Retinal pigment epithelial cell (primary cell): ENCODE measurements around the gene OR2T35.
"Not testable (repeated sequence)": the region's sequence is repeated elsewhere in the genome, so short reads cannot be mapped to it uniquely, and the experiment has no call there.

Experiments used
- DNase-seq: peaks from one replicate; pipeline ENCODE4 v3.0.0-alpha.2; 2010; ENCODE audit warnings: low read depth
- H3K4me3 ChIP-seq: 2 replicates; pipeline ENCODE4 v1.5.1; 2011; ENCODE audit warnings: mild to moderate bottlenecking, low read length, control low read depth, moderate library complexity
- TF ChIP-seq, protein P1 (sequence below): conservative IDR thresholded peaks from 2 replicates; pipeline ENCODE4 v1.5.1; 2011; ENCODE audit warnings: low read depth, low read length, control low read depth, inconsistent platforms

Gene OR2T35

DNA sequence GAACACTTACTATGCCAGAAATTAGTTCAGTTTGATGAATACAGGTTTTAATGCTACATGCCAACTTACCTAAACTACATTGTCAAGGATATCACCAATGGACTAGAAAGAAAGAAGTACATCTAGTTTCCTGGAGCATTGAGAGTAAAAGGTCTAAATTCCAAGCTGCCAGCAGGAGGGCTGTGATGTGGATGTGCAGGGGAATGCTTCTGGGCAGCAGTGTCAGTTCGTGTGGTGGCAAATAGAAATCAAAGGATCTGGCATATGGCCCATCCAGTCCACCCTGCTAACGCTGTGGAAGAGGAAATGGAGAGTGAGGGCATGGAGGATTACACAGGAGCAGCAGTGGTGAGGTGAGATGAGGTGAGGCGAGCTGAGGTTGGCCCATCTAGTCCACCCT lies at the start of gene OR2T35:
OR2T35 (minus strand) TSS at position 101 of the 400 bp plus-strand sequence. CDS start 6,020 bp downstream, outside the sequence.
- H3K4me3 ChIP-seq, DNase-seq: not testable (repeated sequence)

DNA sequence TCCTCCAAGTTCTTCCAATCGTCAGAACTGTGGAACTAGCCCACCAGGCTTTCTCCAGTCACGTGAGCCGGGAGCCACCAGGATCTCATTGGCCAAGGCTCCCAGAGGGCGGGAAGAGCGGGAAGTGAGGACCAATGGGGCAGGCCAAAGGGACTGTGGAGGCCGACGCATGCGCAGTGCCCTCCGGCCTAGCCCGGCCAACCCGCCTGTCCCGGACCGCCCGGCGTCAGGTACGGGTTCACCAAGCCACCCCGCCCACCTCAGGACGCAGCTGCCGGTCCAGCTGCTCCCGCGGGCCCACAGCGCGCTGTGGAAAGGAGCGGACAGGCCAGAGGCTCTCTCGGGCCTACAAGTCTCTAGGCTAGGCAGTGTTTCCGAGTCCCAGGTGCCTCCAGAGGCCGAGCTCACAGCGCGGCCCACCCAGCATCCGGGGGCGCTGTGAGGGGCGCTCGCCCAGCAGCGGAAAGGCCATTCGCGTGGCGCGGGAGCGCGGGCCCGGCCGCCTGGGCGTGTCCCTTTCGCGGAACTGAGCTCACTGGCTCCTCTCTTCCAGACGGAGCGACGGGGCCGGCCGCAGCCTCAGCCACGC lies 46.6 kb upstream of the OR2T35 start:
- no peak for DNase-seq
- TF ChIP-seq, protein P1, sequence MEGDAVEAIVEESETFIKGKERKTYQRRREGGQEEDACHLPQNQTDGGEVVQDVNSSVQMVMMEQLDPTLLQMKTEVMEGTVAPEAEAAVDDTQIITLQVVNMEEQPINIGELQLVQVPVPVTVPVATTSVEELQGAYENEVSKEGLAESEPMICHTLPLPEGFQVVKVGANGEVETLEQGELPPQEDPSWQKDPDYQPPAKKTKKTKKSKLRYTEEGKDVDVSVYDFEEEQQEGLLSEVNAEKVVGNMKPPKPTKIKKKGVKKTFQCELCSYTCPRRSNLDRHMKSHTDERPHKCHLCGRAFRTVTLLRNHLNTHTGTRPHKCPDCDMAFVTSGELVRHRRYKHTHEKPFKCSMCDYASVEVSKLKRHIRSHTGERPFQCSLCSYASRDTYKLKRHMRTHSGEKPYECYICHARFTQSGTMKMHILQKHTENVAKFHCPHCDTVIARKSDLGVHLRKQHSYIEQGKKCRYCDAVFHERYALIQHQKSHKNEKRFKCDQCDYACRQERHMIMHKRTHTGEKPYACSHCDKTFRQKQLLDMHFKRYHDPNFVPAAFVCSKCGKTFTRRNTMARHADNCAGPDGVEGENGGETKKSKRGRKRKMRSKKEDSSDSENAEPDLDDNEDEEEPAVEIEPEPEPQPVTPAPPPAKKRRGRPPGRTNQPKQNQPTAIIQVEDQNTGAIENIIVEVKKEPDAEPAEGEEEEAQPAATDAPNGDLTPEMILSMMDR, result no peak
- no peak overlapping the region for H3K4me3 ChIP-seq

DNA sequence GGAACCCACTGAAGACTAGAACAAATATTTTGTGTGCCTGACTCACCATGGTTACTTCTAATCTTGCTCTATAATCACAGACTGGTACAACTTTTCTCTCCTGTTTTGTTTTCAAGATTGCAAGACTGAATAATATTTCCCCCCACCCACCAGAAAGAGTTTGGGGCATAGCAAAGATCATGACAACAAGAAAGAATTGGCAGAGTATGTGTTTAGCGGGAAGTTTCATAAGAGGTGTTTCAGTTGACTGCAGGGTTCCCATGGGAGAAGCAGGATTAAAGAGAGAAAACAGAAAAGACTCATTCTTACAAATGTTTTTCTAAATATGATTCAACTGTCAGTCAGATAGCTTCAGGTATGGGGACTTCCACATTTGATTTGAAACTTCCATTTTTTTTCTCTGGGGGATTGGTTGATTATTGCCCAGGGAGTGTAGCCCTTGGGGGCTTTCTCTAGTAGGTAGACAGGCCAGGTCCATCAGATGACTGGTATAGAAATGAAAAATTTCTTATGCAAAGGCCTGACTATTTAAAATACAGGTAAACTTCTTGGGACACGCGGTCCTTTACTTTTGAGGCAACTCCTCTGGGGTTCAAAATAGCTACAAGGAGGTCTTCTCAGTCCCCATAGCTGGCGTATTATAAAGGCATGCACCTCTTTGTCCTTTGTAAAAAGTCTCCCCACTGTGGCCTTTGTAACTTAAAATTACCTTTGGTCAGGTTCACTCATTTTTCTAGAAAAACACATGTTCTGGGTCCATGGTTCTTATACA lies 43.6 kb upstream of the OR2T35 start:
- no peak for DNase-seq
- TF ChIP-seq, protein P1, result no peak
- H3K4me3 ChIP-seq, result no peak overlapping the region

DNA sequence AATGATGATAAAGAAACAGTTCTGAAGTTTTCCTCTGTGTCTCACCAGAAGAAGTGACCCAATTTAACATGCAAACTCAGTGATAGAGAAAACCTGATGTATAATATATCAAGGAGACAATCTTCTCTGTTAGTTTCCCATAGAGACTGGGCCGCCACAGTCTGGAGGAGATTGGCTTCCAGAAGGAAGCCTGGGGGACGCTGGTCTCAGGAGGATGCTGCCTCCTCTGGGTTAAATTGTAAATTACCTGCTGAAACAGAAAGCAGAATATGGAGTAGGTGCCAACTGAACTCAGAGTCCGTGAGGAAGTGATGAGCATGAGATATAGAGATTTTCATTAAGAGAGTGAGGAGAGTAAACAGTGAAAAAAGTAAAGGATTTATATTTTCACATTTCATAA lies 41.7 kb upstream of the OR2T35 start:
- TF ChIP-seq, protein P1, result no peak
- H3K4me3 ChIP-seq, result no peak overlapping the region
- DNase-seq, result no peak

- no peak overlapping the region for H3K4me3 ChIP-seq
- TF ChIP-seq, protein P1, result no peak
- no peak for DNase-seq
These were observed 36.6 kb upstream of the OR2T35 start for GRCh38 chr1:248681651-248682050.

DNA sequence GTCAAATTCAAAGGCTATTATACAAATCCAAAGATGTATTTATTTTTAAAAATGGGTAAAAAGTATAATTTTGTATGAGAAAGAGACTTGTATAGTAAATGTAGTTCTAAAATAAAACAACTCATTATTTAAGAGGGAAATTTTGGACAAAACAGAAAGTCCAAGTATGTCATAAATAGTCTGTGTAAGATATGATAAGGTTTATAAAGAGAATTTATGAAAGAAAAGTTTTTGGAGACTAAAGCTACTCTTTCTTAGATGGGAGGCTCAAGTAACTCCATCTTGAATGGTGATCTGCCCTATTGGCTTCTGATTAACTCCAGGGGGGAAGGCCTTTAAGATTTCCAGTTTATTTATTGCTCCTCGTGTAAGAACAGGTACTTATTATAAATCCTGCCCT lies 24.9 kb upstream of the OR2T35 start:
- TF ChIP-seq, protein P1, result no peak
- DNase-seq, result no peak
- no peak overlapping the region for H3K4me3 ChIP-seq

DNA sequence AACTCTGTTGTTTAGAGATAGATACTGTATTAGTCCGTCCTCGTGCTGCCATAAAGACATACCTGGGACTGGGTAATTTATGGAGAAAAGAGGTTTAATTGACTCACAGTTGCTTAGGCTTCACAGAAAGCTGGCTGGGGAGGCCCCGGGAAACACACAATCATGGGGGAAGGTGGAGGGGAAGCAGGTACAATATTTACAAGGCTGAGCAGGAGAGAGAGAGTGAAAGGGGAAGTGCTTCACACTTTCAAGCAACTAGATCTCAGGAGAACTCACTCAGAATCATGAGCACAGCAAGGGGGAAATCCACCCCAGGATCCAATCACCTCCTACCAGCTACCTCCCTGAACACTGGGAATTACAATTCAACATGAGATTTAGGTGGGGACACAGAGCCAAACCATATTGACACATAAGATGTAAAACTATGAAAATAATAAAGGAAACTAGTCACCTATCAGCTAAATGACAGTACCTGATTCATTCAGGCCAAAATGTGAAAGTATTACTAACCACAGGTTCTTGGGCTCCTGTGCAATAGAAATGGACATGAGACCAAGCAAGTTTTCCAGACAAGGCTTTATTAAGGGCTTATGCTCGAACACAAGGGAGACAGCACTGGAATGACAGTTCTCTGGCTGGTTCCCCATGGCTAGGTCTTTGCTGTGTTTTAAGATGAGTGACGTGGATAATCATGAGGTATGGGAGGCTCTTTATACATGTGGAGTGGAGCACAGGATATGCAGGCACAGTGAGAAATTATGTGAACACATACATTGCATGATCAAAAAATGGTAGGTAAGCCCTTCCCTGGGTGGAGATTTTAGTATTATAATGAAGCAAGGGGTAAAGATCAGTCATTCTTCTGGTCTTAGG lies 18.6 kb upstream of the OR2T35 start:
- H3K4me3 ChIP-seq, DNase-seq: not testable (repeated sequence)

GRCh38 chr1:248656797-248657196 lies 11.7 kb upstream of the OR2T35 start:
- not testable (repeated sequence) for H3K4me3 ChIP-seq, DNase-seq

DNA sequence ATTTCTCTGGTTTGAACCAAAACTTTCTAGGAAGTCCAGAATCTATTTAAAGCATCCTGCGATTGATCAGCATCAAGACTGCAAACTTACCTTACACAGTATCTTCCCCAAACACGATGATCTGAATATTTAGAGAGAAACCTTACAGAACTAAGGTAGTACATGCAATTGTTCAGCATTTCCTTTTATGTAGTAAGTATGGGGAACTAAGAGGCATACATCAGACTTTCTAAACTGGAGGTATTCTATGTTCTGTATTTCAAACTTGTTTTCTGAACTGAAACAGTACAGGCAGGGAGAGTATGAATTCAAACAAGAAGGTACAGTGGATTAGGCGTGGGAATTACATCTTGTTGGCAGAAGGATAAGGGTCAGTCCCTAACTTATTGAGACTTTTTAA lies 10.3 kb upstream of the OR2T35 start, which contains the start of gene OR2T27:
OR2T27 (minus strand) TSS at position 175 of the 400 bp plus-strand sequence. CDS start 4,644 bp downstream, outside the sequence.
- DNase-seq, H3K4me3 ChIP-seq: not testable (repeated sequence)

DNA sequence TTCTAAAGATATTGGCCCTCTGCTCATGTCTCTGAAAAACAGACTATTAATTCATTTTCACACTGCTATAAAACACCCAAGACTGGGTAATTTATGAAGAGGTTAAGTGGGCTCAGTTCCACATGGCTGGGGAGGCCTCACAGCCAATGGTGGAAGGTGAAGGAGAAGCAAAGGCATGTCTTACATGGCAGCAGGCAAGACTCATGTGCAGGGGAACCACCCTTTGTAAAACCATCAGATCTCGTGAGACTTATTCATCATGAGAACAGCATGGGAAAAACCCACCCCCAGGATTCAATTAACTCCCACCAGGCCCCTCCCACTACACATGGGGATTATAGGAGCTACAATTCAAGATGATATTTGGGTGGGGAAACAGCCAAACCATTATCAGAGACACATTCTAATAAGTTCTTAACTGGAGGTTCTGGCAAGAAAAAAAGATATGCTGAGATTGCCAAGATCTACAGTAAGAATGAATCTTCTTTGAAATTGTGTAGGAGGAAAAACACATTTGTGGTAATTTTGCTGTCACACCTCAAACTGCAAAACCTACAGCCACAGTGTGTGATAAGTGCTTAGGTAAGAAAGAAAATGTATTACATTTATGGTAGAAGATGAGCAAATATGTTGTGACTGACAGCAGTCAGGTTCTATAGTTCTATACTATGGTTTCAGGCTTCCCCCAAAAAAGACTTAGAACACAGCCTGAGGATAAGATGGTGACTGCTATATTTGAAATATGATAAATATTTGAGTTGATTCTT lies 3.9 kb upstream of the OR2T35 start:
- not testable (repeated sequence) for DNase-seq, H3K4me3 ChIP-seq

DNA sequence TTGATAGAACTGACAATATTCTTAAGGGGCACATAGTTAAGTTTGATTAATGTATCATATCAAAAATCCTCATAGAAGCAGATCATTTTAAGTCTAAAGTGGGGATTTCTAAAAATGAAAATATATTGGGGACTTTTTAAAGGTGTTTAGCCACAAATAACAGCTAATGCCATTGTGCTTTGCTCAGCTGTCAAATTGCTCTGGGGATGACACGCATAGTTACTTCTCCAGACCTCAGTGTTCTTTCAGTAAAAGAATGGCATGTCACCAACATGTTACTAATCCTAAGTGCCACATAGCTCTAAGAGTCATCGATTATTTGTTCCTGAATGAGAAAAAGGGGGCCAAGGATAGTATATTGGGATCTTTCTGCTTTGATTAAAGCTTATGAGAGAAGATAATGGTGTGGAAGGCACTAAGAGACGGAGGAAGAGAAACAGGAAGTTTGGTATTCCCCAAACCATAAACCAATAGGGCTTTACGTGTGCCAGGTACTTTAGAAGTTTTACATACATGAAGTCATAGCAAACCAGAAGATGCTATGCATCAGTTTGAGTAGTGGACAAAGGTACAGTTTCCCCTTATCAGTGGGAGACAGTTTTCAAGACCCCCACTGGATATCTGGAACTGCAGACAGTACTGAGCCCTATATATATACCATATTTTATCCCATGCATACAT lies 2.0 kb downstream of the OR2T35 start:
- H3K4me3 ChIP-seq, DNase-seq: not testable (repeated sequence)

- not testable (repeated sequence) for DNase-seq, H3K4me3 ChIP-seq
These were observed 3.5 kb downstream of the OR2T35 start for GRCh38 chr1:248641583-248641982.
